Endothelial cell of umbilical vein (primary cell): ENCODE results near the gene NELFB. TPM values are rescaled to one million over a fixed set of nuclear protein-coding genes. Genes with fewer than 3 reads are reported as not detected.

Source experiments
- BruUV-seq: library from RNA; stranded (reverse); fragments of 400-500 nt; replicated peaks from 2 replicates; lab custom pipeline; 2021; lab: Mats Ljungman, UMichigan
- CTCF ChIA-PET: fragments of 300-600, 350-600 bp; sonication (Branson Sonifier 250); formaldehyde crosslinking; loops from one replicate; lab custom pipeline; 2021; ENCODE audit warnings: antibody characterized with exemption, inconsistent platforms; lab: Charles Lee
- POLR2A ChIA-PET: fragments of 300-600, 350-600 bp; sonication (Branson Sonifier 250); formaldehyde crosslinking; loops from one replicate; lab custom pipeline; 2021; ENCODE audit warnings: antibody characterized with exemption, inconsistent platforms; lab: Charles Lee
- DNase-seq: peaks from one replicate; pipeline ENCODE4 v3.0.0-alpha.2; 2011; ENCODE audit warnings: low read depth, low spot score
- FAIRE-seq: peaks from 2 replicates; lab custom pipeline; 2011; peaks lifted over from hg19 to GRCh38; lab: Jason Lieb, UNC
- H2AFZ ChIP-seq: 2 replicates; pipeline ENCODE4 v1.6.0; 2012; ENCODE audit warnings: low read depth, low read length, control low read depth, inconsistent platforms
- H3K27ac ChIP-seq: 2 replicates; pipeline ENCODE4 v1.5.1; 2011; ENCODE audit warnings: low read depth, mild to moderate bottlenecking, control low read depth, low read length, moderate library complexity; ENCODE audit not compliant: insufficient read depth
- H3K27me3 ChIP-seq, 2 experiments: 2 replicates each; pipeline versions ENCODE4 v1.6.0 to v1.6.1; 2011; ENCODE audit warnings: low read length in 2 of 2, mixed read lengths in 1 of 2; ENCODE audit not compliant: control insufficient read depth in 2 of 2, insufficient read depth in 2 of 2
- H3K36me3 ChIP-seq, 2 experiments: 2 replicates in 1 of 2; 3 replicates in 1 of 2; pipeline ENCODE4 v1.5.1; 2011; ENCODE audit warnings: low read length in 2 of 2, mild to moderate bottlenecking in 1 of 2, moderate library complexity in 1 of 2; ENCODE audit not compliant: control insufficient read depth in 2 of 2, insufficient read depth in 2 of 2; ENCODE audit errors: extremely low read depth in 1 of 2
- H3K4me1 ChIP-seq: 3 replicates; pipeline ENCODE4 v1.5.1; 2011; ENCODE audit warnings: mild to moderate bottlenecking, low read length; ENCODE audit not compliant: control insufficient read depth, insufficient read depth; ENCODE audit errors: extremely low read depth
- H3K4me2 ChIP-seq: 2 replicates; pipeline ENCODE4 v1.6.1; 2011; ENCODE audit warnings: low read length, control low read depth, mixed read lengths; ENCODE audit not compliant: insufficient read depth
- H3K4me3 ChIP-seq, 3 experiments: fragments of 200-600 bp in 1 of 3; sonication (generic), shearing (Covaris generic) in 1 of 3; replicated peaks in 1 of 3; 2 replicates each; pipeline ENCODE4 v1.5.1; 2011 to 2016; ENCODE audit warnings: control low read depth in 3 of 3, low read length in 3 of 3, mild to moderate bottlenecking in 2 of 3, inconsistent platforms in 1 of 3, low read depth in 1 of 3, moderate library complexity in 1 of 3; ENCODE audit not compliant: insufficient read depth in 1 of 3
- H3K79me2 ChIP-seq: 2 replicates; pipeline ENCODE4 v1.6.0; 2012; ENCODE audit warnings: low read length, inconsistent platforms; ENCODE audit not compliant: control insufficient read depth, insufficient read depth
- H3K9ac ChIP-seq: replicated peaks from 2 replicates; pipeline ENCODE3; 2011; ENCODE audit warnings: low read length, control low read depth; ENCODE audit not compliant: insufficient read depth; ENCODE audit errors: extremely low read depth
- H3K9me1 ChIP-seq: replicated peaks from 3 replicates; pipeline ENCODE4 v1.6.0; 2011; ENCODE audit warnings: mild to moderate bottlenecking, low read length; ENCODE audit not compliant: control insufficient read depth, insufficient read depth; ENCODE audit errors: extremely low read depth
- H3K9me3 ChIP-seq: replicated peaks from 2 replicates; pipeline ENCODE4 v1.5.1; 2012; ENCODE audit warnings: low read length, inconsistent platforms; ENCODE audit not compliant: control insufficient read depth, insufficient read depth
- H4K20me1 ChIP-seq: replicated peaks from 2 replicates; pipeline ENCODE3; 2011; ENCODE audit warnings: mild to moderate bottlenecking, low read length; ENCODE audit not compliant: control insufficient read depth, insufficient read depth; ENCODE audit errors: extremely low read depth
- EZH2 ChIP-seq: IDR thresholded peaks from 2 replicates; pipeline ENCODE4 v1.6.1; 2012; ENCODE audit warnings: borderline replicate concordance, low read depth, mild to moderate bottlenecking, moderate library complexity, low read length, inconsistent platforms; ENCODE audit not compliant: severe bottlenecking
- FOS ChIP-seq: IDR thresholded peaks from 2 replicates; pipeline ENCODE4 v1.6.1; 2011; ENCODE audit warnings: mild to moderate bottlenecking, low read length, moderate library complexity, borderline replicate concordance; ENCODE audit not compliant: insufficient read depth
- MYC ChIP-seq: IDR thresholded peaks from one replicate; pipeline ENCODE4 v1.6.1; 2011; ENCODE audit warnings: mild to moderate bottlenecking, low read depth, low read length
- POLR2A ChIP-seq: IDR thresholded peaks from 2 replicates; pipeline ENCODE4 v1.6.1; 2012; ENCODE audit warnings: low read depth, mild to moderate bottlenecking, control low read depth, low read length
- POLR2AphosphoS5 ChIP-seq: IDR thresholded peaks from 2 replicates; pipeline ENCODE4 v1.6.1; 2012; ENCODE audit warnings: low read depth, mild to moderate bottlenecking, control low read depth, low read length, moderate library complexity; ENCODE audit not compliant: insufficient read depth
- dilution Hi-C: fragments of 300-500 bp; cut with MboI; formaldehyde crosslinking; loops from one replicate; pipeline ENCODE4 v1.15.0; 2019; ENCODE audit warnings: low sequenced_read_pairs; ENCODE audit not compliant: extremely low pct_ligation_motif_present
- intact Hi-C: fragments of 100-400 bp; cut with micrococcal nuclease; formaldehyde crosslinking; loops from one replicate; pipeline ENCODE4 v1.10.0; 2022
- polyA plus RNA-seq, 4 experiments: library from polyadenylated mRNA; depleted of rRNA in 3 of 4; stranded (reverse) in 3 of 4; unstranded in 1 of 4; fragments of >200 nt; gene quantifications; 2 replicates each; pipeline versions ENCODE4 v1.2.1 to v1.2.3, GENCODE V29; 2011 to 2012; ENCODE audit warnings: missing spikeins in 1 of 4
- total RNA-seq: library from RNA; stranded (reverse); gene quantifications from 2 replicates; pipeline ENCODE4 v1.2.3, GENCODE V29; 2021
- TF ChIP-seq, protein P1 (sequence below), 2 donors: IDR thresholded peaks; 1 replicate in 1 of 2; 2 replicates in 1 of 2; pipeline ENCODE4 v1.5.1; 2011; ENCODE audit warnings: low read length in 2 of 2, mild to moderate bottlenecking in 2 of 2, moderate library complexity in 2 of 2, control low read depth in 1 of 2, inconsistent platforms in 1 of 2, low read depth in 1 of 2; ENCODE audit not compliant: insufficient read depth in 1 of 2; ENCODE audit errors: extremely low read depth in 1 of 2

The NELFB gene
- total and polyA plus RNA-seq, 2 donors (not counting 3 experiments of a cell fraction or from before 2014, with no cell fraction given): 62.3 to 76.1 TPM

DNA sequence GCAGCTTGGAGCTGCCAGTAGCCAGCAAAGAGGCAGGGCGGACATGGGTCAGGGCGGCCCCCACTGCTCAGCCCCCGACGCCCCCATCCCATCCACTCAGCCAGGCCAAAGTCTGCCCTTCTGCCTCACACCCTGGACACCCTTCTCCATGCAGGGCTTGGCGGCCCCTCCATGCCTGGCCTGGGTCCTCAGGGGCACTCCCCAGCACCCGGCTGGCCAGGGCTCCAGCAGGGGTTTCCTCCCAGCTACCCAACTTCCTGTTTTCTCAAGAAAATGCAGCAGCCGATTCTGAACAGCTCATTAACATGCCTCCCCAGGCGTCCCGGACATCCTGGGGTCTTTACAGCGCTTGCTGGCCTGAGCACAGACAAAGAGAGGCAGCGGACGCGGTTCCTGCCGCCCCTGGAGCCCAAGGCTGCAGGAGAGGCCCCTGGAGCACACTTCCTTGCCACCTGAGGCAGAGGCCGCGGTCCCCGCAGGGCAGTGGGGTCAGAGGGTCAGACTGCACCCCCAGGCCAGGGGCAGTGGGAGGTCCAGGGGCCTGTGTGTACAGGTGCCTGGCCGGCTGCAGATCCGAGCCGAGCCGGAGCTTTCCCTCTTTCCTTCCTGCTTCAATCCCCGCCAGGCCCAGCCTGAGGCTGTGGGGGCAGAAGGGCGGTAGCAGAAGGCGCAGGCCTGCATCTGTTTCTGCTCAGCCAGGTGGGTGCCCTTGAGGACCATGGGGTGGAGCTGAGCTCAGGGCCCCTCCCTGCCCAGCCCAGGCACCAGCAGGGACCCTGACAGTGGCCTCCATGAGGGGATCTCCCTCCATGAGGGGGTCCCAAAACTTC is 65.6 kb downstream of the NELFB start:
- TF ChIP-seq MYC (no peak), FOS (peak; percentile 12), POLR2AphosphoS5 (peak; percentile 70)
- peak; percentile 92 for DNase-seq
- FAIRE-seq: peak; percentile 93
- Histone ChIP-seq H3K27ac (peak overlapping the region; percentile 83), H2AFZ (peak overlapping the region; percentile 78), H3K4me1 (peaks cover 23% of the 10 kb centered on the region), H3K79me2 (no peaks in the 10 kb centered on the region), H3K9me1 (no peaks in the 10 kb centered on the region), H3K9ac (peak overlapping the region; percentile 58), H3K4me3 (no peak overlapping the region), H3K27me3 (no peaks in the 10 kb centered on the region), H3K36me3 (no peaks in the 10 kb centered on the region), H4K20me1 (no peaks in the 10 kb centered on the region), H3K4me2 (peak overlapping the region; percentile 8), H3K9me3 (no peaks in the 10 kb centered on the region)
- ChIA-PET CTCF (interaction anchor here (0.7 to 3.2 kb wide), 9 partner anchors 11 to 214 kb away, joined by 3 to 33 read pairs (median 4); partner anchors contain the start of gene NRARP), POLR2A (interaction anchor here (0.8 to 1.4 kb wide), 4 partner anchors 15 to 19 kb away, joined by 3 to 6 read pairs (median 5); partner anchors contain the start of gene NRARP)
- no TSS peak for BruUV-seq
- dilution Hi-C loops: no loop called here
- intact Hi-C loops: loop anchor here (1.0 kb wide), 3 partner anchors 15 to 33 kb away; no protein-coding TSS in a partner anchor

DNA sequence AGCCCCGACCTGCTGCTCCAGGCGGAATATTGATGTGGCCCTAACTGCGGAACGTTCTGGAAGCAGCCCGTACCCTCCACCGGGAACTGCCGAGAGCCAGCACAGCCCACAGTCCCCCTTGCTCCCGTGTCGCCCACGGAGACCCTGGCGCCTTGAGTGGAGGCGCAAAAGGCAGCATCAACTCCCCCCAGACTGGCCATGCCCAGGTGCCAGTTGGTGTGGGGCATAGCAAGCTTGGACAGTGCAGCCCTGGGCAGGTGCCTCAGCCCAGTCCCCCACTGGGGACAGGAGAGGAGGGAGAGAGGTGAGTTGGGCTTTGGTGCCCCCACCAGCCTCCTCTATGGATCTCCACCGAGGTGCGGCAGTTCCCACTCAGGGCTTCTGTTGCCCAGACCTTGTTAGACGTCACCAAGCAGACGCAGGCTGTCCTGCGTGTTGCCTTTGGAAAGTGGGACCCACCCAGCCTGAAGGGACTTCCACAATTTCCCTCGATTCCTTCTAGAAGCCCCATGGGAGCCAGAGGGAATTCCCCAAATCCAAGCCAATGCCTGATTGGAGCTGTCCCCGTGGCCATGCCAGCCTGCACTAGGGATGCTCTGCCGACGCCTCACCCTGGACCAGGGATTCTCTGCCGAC is 66.7 kb downstream of the NELFB start:
- Histone ChIP-seq H3K9me3 (no peaks in the 10 kb centered on the region), H3K9ac (no peak overlapping the region), H3K79me2 (no peaks in the 10 kb centered on the region), H3K4me1 (peaks cover 18% of the 10 kb centered on the region), H2AFZ (no peak overlapping the region), H3K4me3 (no peak overlapping the region), H4K20me1 (no peaks in the 10 kb centered on the region), H3K9me1 (no peaks in the 10 kb centered on the region), H3K27ac (peak overlapping the region; percentile 83), H3K27me3 (no peaks in the 10 kb centered on the region), H3K4me2 (no peak overlapping the region), H3K36me3 (no peaks in the 10 kb centered on the region)
- DNase-seq (no peak), FAIRE-seq (no peak)
- TF ChIP-seq POLR2A: no peak
- TF ChIP-seq, protein P1, sequence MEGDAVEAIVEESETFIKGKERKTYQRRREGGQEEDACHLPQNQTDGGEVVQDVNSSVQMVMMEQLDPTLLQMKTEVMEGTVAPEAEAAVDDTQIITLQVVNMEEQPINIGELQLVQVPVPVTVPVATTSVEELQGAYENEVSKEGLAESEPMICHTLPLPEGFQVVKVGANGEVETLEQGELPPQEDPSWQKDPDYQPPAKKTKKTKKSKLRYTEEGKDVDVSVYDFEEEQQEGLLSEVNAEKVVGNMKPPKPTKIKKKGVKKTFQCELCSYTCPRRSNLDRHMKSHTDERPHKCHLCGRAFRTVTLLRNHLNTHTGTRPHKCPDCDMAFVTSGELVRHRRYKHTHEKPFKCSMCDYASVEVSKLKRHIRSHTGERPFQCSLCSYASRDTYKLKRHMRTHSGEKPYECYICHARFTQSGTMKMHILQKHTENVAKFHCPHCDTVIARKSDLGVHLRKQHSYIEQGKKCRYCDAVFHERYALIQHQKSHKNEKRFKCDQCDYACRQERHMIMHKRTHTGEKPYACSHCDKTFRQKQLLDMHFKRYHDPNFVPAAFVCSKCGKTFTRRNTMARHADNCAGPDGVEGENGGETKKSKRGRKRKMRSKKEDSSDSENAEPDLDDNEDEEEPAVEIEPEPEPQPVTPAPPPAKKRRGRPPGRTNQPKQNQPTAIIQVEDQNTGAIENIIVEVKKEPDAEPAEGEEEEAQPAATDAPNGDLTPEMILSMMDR (IDR thresholded peaks at IDR 0.05; ENCODE audit: extremely low read depth in 1 of 2, insufficient read depth in 1 of 2, low read depth in 1 of 2, low read length in 2 of 2): no peak
- TF ChIP-seq EZH2: no peak
- ChIA-PET CTCF (interaction anchor here (1.3 to 3.2 kb wide), 3 partner anchors 17 to 35 kb away, joined by 4 to 33 read pairs (median 5); partner anchors contain the start of gene NRARP), POLR2A (no interaction called here)
- dilution Hi-C loops (no loop called here), intact Hi-C loops (no loop called here)
- BruUV-seq: no TSS peak
